Stimulated activated CD8-positive, alpha-beta memory T cell treated with anti-CD3 and anti-CD28 coated beads, Interleukin-4, amount 100 ng/mL, for 24 hours (primary cell): ENCODE results near the gene FKBP2.

ENCODE experiments used
- DNase-seq: peaks from one replicate; pipeline ENCODE4 v3.0.0-alpha.2; 2020; ENCODE audit warnings: low read depth

Gene FKBP2

DNA sequence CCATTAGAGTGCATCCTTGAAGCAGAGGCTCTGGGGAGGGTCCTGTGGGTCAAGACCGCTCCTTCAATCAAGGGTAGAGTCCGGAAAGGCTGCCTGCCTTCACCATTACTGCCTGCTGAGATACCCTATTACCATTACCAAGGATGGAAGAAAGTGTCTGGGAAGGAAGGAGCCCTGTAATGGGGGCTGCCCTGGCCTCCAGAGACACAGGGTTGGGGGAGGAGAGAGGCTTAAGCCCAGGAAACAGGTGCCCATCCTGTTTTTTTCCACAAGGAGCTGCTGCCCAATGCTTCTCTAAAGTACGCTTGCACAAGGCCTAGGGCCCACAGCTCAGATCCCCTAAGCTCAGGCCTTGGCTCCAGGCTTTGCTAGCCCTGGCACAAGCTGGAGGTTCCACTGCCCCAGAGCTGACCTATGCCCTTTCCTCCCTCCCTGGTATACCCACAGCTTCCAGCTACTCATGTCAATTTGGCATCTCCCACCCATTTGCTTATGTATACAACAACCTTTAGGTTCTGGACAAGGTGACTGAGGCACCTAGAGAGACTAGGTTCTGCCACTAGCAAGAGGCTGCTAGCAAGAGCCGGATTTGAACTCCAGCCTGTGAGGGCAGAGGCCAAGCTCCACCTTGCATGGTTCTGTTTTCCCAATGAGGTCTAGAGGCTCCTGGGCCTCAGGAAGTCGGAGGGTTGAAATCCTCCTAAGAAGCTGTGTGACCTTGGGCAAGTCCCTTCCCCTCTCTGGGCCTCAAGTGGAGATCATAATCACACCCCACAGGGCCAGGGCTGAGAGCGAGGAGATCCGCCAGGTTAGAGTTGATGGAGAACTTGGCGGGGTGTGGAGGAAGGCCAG lies 8.9 kb downstream of the FKBP2 start:
- no peak for DNase-seq

DNA sequence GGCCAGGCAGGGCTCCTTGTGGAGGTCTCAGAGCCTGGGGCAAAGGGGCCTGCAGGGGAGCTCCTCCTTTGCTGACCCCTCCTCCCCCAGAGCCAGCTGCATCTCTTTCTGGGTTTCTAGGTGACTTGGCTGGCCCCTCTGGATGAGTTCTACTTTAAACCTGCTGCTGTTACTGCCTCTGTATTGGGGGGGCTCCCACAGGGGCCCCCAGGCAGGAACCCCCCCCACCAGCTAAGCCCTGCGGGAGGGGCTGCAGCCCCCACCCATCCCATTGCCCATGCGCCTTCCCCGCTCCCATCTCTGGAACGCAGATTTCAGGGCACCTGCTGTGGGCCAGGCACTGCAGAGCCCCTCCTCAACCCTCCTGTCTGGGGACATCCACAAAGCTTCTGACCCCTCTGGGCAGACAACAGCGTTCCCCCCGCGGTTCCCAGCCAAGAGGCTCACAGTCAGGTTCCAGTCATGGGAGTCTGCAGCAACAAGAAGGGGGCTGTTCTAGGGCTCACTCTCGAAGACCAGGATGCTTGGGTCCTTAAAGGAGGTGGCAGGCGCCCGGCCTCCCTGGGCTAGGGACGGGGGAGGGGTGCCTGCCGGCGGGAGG lies 9.6 kb downstream of the FKBP2 start:
- DNase-seq, result no peak

DNA sequence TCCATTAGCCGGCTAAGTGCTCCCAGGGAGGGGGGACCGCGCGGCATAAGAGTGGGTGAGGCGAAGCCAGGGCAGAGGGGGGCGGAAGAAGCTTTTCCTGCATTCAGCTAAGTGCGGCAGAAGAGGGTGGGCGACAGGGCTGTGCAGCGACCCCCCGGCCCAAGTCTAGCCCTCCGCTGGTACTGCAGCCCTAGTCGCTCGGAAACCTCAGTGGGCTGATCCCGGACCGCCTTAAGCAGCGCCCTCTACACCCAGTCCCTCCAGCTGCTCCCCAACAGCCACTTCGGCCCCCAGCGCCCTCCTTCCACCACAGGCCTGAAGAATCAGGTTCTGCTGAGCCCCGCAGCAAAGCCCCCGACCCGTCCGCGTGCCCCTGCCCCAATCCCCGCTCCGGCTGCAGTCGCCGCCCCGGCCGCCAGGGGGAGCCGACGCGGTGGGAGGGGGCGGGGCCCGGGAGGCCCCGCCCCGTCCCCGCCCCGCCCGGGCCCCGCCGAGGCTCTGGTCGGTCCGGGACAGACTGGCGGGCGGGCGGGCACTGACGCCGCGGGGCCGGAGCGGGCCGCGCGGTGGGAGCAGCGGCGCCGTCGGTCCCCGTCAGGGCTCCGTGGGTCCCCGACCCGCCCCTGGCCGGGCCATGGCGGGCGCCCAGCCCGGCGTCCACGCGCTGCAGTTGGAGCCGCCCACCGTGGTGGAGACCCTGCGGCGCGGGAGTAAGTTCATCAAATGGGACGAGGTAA lies 10.3 kb downstream of the FKBP2 start, which contains the start of gene PLCB3:
Gene PLCB3, plus strand, starts transcription at position 515 of the 737 bp plus-strand sequence. Its CDS starts 120 bp downstream, at position 635.
- peak; percentile 37 for DNase-seq

DNA sequence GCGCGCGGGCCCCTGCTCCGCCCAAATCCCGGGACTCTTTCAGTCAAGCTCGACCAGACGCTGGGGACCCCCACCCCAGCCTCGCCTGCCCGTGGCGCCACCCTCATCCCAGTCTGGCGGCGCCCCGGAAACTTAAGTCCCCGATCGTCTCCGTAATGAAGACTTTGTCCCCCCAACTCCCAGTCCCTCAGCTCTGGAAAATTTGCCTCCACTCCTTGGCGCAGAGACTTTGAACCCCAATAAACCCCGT lies 10.8 kb downstream of the FKBP2 start:
- DNase-seq, result no peak

DNA sequence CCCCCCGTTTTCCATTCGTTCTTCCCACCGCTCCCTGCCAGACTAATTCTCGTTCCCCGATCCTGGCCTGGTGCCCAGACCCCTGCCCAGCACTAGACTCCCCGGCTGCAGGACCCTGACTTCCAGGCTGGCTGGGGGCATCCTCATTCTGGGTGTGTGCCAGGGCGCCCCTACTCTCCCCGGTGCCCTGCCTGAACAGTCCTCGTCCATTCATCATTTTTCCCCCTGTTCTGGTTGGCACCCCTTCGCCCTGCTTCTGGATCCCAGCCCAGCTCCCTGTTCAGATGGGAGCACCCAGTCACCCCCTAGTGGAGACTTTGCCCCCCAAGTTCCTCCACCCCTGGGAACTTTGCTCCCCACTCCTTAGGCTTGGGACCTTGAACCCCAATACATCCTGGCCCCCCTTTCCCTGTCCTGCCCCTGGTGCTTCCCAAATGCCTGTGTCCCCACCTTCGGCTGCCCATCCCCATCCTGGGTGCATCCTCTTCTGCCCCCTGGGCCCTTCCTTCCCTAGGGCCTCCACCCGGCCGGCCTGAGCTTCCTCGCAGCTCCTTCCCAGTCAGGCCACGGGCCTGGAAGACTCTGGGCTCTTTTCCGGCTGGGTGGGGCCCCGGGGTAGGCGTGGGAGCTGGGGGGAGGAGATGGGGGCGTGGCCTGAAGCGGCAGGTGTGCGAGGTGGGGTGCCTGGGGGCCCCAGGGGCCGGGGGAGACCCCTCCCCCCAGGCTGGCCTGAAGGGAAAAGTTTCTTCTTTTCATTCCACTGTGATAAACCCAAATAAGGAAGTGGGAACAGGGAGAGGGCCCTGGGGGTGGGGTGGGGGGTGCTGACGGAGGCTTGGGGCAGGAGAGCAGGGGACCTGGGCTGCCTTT lies 11.3 kb downstream of the FKBP2 start:
- DNase-seq, result no peak

DNA sequence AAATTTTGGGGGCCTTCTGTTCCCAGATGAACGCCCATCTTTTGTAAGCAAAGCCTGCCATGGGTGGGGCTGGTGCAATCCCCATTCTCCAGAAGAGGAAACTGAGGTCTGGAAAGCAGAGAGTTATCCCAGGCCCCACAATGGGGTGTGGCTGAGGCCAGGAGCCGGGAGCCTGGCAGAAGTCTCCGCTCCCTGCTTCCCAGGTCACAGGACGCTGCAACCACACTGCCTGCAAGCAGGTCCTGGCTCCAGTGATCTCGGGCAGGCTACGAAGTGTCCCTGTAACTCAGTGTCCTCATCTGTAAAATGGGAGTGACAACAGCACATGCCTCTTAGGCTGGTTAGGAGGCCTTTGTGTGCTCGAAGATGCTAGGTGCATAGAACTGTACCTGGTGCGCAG lies 12.1 kb downstream of the FKBP2 start:
- DNase-seq, result no peak

DNA sequence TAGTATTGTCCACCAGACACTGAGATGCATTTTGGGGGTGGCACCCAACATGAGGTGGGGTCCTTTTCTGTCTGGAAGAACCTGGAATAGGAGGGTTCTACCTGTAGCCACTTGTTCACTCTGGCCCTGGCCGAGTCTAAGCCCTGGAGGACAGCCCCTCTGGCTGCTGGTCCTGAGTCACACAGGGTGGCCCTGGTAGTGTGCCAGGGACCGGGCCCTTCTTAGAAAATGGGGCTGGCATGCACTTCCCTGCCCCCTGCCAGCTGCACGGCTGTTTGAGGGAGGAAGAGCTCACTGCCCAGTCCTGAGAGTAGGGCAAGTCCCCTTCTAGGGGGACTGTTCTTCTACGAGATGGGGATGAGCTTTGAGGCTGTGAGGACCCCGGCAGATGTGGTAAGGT lies 12.6 kb downstream of the FKBP2 start:
- no peak for DNase-seq

DNA sequence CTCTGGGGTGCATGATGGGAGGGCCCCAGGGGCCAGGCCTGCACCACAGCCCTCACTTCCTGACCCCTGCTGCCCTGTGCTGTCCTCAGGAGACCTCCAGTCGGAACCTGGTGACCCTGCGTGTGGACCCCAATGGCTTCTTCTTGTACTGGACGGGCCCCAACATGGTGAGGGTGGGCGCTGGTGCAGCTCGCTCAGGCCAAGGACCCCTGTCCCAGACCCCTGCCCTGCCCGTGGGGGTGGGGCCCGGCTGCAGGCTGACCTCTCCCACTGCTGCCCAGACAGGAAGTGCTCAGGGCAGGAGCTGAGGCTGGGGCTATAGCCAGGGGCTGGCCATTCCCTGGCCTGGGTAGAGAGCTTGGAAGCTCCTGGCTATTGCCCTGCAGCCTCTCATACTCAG lies 13.4 kb downstream of the FKBP2 start:
- DNase-seq, result no peak

DNA sequence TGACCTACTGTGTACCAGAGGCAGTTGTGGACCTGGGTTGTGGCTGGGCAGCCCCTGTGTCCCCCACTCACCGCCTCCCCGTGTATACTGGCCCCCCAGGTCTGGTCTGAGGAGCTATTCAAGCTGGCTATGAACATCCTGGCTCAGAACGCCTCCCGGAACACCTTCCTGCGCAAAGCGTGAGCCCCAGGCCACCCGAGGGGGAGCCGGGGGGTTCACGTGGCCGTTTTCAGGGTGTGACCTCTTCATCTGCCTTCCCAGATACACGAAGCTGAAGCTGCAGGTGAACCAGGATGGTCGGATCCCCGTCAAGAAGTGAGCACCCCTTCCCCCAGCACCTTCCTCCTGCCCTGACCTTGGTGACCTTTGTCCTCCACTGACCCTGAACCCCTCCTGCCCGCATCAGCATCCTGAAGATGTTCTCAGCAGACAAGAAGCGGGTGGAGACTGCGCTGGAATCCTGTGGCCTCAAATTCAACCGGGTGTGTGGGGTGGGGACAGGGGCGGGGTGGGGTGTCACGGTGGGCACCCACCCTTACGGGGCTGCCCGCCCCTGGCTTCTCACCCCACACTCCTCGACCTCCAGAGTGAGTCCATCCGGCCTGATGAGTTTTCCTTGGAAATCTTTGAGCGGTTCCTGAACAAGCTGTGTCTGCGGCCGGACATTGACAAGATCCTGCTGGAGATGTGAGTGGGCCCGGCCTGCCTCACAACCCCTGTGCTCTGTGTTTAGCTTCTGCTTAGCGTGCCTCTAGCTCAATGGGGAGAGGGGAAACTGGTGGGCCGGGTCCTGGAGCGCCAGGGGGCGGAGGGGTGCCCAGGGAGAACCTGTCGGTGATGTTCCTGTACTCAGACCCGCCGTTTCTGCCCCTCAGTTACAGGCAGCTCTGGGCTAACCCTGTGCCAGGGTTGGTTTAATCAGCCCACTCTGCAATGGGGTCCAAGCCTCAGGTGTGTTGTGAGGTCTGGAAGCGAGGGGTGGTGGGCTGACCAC lies 14.5 kb downstream of the FKBP2 start:
- DNase-seq, result no peak

DNA sequence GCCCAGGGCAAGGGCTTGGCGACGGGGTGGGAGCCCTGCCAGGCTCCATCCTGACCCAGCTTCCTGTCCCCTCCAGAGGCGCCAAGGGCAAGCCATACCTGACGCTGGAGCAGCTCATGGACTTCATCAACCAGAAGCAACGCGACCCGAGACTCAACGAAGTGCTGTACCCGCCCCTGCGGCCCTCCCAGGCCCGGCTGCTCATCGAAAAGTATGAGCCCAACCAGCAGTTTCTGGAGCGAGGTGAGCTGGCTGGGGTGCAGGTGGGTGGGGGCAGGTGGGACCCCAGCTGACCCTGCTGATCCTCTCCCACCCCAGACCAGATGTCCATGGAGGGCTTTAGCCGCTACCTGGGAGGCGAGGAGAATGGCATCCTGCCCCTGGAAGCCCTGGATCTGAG lies 15.4 kb downstream of the FKBP2 start:
- no peak for DNase-seq

DNA sequence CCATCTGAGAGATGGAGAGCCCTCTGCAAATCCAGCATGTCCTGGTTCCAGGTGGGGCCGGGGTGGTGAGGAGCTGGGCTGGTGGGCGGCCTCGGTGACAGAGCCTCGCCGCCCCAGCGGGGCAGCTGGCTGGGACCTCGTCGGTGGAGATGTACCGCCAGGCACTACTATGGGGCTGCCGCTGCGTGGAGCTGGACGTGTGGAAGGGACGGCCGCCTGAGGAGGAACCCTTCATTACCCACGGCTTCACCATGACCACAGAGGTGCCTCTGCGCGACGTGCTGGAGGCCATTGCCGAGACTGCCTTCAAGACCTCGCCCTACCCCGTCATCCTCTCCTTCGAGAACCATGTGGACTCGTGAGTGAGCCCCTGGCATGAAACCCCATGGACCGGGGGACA lies 17.5 kb downstream of the FKBP2 start:
- no peak for DNase-seq

DNA sequence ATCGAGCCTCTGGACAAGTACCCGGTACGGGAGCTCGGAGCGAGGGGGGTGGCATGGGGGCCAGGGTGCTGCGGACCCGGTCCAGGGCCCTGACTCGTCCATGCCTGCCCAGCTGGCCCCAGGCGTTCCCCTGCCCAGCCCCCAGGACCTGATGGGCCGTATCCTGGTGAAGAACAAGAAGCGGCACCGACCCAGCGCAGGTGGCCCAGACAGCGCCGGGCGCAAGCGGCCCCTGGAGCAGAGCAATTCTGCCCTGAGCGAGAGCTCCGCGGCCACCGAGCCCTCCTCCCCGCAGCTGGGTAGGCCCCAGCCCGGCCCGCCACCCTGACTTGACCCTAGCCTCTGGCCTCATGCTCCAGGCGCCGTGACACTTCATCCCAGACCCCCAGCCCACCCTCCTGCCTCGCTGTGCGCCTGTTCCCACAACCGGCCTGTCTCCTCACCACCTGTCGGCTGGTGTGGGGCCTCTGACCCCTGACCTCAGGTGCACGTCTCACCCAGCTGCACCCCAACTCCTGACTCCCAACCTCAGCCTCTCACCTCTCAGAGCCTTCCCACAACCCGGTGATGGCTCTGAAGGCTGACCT lies 18.1 kb downstream of the FKBP2 start:
- DNase-seq, result no peak

DNA sequence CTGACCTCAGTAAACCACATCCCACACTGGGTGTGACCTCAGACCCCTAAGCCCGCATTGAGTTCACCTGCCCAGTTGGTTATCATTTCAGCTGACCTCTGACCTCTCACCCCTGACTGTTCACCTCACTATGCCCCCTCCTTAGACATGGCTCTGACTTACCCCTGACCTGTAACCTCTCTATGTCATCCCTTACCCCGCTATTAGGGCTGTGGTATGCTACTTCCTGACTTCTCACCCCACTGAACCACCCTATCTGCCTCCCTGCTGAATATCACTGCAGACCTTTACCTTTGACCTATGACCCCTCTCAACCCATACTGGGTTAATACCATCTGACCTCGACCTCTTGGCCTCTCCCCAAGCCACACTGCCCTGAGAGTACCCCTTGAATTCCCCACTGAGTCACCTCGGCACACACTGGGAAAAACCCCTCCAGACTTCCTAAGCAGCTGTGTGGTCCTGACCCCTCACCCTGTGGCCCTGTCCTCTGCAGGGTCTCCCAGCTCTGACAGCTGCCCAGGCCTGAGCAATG lies 18.7 kb downstream of the FKBP2 start:
- no peak for DNase-seq

DNA sequence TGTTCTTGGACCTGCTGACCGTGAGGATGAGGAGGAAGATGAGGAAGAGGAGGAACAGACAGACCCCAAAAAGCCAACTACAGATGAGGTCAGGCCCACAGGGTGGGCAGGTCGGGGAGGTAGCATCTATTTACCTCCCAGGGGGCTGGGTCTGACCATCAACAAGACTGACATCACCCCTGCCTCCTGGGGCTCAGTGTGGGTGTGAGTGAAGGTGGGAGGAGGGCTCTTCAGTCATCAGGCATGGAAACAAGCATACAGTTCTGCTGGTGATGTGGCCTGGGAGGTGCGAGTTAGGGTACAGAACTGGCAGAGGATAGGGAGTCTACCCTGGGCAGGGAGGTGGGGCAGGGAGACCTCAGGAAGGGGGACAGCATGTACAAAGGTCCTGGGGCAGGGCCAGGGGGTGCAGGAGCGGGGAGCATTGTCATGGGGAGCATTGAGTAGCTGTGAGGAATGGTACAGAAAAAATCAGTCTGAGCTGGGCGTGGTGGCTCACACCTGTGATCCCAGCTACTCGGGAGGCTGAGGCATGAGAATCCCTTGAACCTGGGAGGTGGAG lies 19.3 kb downstream of the FKBP2 start:
- DNase-seq, result no peak

DNA sequence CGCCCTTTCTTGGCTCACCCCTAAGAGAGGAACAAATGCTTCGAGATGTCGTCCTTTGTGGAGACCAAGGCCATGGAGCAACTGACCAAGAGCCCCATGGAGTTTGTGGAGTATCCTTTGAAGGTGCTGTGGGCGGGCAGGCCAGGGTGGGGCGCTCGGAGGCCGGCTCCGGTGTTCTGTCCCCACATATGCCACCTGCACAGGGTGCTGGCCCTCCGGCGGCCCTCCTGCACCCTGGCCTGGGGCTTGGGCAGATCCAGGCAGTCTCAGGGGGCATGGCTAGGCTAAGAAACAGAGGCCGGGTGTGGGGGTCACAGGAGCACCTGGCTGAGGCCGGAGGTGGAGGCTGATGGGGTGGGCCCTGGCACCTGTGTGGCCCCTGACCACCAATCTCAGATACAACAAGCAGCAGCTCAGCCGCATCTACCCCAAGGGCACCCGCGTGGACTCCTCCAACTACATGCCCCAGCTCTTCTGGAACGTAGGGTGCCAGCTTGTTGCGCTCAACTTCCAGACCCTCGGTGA lies 20.7 kb downstream of the FKBP2 start:
- DNase-seq, result no peak

DNA sequence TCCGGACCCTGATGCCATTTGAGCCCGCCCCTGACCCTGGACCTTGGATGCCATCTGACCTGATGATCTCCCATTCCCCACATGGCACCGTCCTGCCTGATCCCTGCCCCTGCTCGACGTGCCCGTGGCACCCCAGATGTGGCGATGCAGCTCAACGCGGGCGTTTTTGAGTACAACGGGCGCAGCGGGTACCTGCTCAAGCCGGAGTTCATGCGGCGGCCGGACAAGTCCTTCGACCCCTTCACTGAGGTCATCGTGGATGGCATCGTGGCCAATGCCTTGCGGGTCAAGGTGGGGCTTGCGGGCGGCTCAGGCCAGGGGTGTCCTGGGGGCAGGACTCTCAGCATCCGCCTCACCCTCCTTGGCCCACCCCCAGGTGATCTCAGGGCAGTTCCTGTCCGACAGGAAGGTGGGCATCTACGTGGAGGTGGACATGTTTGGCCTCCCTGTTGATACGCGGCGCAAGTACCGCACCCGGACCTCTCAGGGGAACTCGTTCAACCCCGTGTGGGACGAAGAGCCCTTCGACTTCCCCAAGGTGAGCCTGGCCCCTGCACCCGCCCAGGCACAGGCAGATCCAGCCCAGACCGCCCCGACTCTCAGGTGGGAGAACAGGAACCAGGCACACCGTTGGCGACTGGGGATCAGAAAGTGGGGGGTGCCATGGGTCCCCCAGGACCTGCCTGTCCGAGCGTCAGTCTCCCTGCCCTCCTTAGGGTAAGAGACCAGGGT lies 21.5 kb downstream of the FKBP2 start:
- no peak for DNase-seq

DNA sequence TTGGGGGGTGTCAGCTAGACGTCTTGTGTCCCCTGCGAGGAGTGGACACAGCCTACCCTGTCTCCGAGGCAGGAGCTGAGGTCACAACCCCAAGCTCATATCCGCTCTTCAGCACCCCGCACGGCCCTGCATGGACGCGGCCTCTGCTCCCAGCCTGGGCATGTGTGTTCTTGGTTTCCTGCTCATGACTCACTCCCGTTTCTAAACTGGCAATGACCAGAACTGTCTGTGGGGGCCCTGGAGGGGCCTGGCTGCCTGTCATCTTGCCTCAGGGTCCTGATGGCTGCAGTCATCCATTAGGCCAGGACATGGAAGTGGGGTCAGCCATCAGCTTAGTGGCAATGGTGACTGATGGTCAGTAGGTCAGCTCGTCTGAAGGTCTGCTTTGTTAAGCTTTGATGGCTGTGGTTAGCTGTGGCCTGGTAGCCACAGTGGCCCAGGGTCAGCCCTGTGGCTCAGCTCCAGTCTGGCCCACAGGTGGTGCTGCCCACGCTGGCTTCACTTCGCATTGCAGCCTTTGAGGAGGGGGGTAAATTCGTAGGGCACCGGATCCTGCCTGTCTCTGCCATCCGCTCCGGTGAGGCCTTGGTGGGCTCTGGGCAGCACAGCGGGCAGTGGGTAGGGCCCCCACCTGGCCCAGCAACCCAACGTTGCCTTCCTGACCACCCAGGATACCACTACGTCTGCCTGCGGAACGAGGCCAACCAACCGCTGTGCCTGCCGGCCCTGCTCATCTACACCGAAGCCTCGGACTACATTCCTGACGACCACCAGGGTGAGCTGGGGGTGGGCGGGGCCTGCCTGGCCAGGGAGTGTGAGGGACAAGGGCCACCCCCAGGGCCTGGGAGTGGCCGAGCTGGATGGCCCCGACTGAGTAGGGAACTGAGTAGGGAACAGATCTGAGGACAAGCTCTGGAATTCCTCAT lies 22.4 kb downstream of the FKBP2 start:
- DNase-seq, result no peak

DNA sequence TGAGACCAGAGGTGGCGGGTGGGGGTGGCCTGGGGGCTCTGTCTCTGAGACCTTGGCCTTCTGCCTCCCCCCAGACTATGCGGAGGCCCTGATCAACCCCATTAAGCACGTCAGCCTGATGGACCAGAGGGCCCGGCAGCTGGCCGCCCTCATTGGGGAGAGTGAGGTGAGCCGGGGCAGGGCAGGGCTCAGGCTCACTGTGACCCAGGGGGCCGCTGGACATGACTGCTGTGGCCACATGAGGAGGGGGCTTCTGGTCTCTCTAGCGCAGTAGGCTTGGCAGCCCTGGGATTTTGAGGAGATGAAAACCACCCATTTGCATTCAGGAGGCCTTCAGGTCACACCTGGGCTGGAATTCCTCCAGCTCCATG lies 23.0 kb downstream of the FKBP2 start:
- no peak for DNase-seq
